Tibial nerve (tissue), 4 donors: ENCODE measurements around the gene AGPAT2.

Source experiments
- EP300 ChIP-seq, 2 donors: sonication (generic); formaldehyde crosslinking; IDR thresholded peaks; one replicate each; pipeline ENCODE4 v1.6.1; 2017; ENCODE audit warnings: antibody characterized with exemption in 2 of 2, mild to moderate bottlenecking in 1 of 2
- TF ChIP-seq, protein P1 (sequence below), 5 experiments: fragments of 200-600 bp in 3 of 5; fragments of 450-650 bp in 2 of 5; sonication (generic) in 3 of 5; IDR thresholded peaks; one replicate each; pipeline ENCODE4 v1.5.1; 2016 to 2019; ENCODE audit warnings: antibody characterized with exemption in 5 of 5, mild to moderate bottlenecking in 3 of 5, moderate library complexity in 2 of 5

DNA sequence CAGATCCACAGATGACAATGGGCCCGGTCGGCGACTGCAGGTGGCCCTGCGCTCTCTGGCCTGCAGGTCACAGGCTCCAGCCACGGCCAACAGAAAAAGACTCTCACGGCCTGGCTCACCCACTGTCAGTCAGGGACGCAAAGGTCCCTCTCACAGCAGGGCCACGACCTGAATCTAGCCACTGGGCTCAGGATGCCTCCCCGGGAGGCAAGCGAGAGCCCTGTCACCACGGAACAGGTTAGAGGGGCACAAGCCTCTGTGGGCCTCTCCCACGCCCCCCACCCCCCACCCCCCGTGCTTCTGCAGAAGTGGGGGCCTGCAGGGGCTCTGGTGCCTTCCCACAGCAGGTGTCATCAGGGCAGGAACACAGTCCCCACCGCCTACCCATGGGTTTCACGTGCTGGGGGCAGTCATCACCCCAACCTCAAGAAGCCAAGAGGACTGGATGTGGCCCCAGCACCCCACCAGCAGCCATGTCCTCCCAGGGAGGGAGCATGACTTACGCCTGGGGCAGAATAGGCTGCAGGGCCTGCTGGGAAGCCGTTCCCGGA lies 41.8 kb downstream of the AGPAT2 start:
- TF ChIP-seq, protein P1, sequence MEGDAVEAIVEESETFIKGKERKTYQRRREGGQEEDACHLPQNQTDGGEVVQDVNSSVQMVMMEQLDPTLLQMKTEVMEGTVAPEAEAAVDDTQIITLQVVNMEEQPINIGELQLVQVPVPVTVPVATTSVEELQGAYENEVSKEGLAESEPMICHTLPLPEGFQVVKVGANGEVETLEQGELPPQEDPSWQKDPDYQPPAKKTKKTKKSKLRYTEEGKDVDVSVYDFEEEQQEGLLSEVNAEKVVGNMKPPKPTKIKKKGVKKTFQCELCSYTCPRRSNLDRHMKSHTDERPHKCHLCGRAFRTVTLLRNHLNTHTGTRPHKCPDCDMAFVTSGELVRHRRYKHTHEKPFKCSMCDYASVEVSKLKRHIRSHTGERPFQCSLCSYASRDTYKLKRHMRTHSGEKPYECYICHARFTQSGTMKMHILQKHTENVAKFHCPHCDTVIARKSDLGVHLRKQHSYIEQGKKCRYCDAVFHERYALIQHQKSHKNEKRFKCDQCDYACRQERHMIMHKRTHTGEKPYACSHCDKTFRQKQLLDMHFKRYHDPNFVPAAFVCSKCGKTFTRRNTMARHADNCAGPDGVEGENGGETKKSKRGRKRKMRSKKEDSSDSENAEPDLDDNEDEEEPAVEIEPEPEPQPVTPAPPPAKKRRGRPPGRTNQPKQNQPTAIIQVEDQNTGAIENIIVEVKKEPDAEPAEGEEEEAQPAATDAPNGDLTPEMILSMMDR (IDR thresholded peaks at IDR 0.05) = no peak
- TF ChIP-seq EP300 (IDR thresholded peaks at IDR 0.05) = no peak
